Myocyte (in vitro differentiated cells): ENCODE results near the gene SHBG. TPM values are rescaled to one million over a fixed set of nuclear protein-coding genes. Genes with fewer than 3 reads are reported as not detected.
"Not testable (repeated sequence)": the region's sequence is repeated elsewhere in the genome, so short reads cannot be mapped to it uniquely, and the experiment has no call there.

Experiments used
- DNase-seq: peaks from one replicate; pipeline ENCODE4 v3.0.0-alpha.2; 2012; ENCODE audit warnings: low read depth
- polyA plus RNA-seq: library from polyadenylated mRNA; unstranded; fragments of >200 nt; gene quantifications from one replicate; pipeline ENCODE4 v1.2.1, GENCODE V29; 2012; ENCODE audit warnings: missing spikeins
- total RNA-seq: library from RNA; depleted of rRNA; stranded (reverse); fragments of >200 nt; gene quantifications from 2 replicates; pipeline ENCODE4 v1.2.3, GENCODE V29; 2014

SHBG gene
- 0.43 and 1.4 TPM in 2 replicates for total RNA-seq
- polyA plus RNA-seq: 2.0 TPM

DNA sequence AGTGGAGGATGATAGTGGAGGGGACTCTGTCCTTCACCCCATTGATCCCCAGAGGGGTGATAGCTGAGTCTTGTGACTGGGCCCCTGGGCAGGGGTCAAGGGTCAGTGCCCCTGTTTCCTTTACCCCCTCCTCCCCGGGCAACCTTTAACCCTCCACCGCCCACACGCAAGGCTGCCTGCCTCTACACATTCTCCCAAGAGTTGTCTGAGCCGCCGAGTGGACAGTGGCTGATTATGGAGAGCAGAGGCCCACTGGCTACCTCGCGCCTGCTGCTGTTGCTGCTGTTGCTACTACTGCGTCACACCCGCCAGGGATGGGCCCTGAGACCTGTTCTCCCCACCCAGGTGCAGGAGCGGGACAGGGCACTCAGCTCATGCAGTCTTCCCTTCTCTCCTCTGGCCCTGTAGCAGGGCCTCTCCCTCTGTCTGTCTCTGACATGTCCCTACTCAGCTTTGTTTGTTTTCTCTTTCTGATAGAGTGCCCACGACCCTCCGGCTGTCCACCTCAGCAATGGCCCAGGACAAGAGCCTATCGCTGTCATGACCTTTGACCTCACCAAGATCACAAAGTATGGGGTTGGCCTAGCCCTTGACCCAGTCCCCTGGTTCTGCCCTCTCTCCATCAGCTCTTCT, at the start of gene SHBG:
Gene SHBG (plus strand): TSS at position 197 of the 633 bp plus-strand sequence. CDS start 38 bp downstream, at position 235.
- DNase-seq: no peak

GRCh38 chr17:7580604-7581575, 49.0 kb upstream of the SHBG start:
- DNase-seq: no peak

GRCh38 chr17:7582396-7583252, 47.3 kb upstream of the SHBG start:
- DNase-seq: no peak

GRCh38 chr17:7583253-7584109, 46.5 kb upstream of the SHBG start, which contains the start of gene MPDU1:
Gene MPDU1 (plus strand): TSS chr17:7583852. CDS start chr17:7583863, 11 bp downstream.
- DNase-seq: peak; percentile 98

DNA sequence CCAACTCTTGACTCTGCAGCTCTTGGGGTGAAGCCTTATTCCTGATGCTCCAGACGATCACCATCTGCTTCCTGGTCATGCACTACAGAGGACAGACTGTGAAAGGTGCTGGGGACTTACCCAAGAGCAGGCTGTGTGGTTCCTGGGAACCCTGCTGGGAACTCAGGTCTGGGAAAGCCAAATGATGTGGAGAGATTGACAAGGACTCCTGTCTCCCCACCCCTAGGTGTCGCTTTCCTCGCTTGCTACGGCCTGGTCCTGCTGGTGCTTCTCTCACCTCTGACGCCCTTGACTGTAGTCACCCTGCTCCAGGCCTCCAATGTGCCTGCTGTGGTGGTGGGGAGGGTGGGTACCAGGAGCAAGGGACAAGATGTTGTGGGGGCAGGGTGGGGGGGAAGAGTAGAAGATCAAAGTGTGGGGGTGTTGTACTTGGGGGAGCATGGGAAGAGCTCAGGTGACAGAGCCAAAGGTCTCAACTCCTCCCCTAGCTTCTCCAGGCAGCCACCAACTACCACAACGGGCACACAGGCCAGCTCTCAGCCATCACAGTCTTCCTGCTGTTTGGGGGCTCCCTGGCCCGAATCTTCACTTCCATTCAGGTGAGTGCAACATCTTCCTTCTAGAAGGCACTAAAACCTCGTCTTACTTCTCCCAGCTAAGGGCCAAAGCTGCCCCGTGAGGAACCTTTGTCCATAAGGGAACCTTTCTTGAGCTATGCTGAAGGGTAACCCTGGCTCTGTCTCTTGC, 43.1 kb upstream of the SHBG start:
- DNase-seq: peak; percentile 80

GRCh38 chr17:7587420-7588151, 42.3 kb upstream of the SHBG start:
- peak; percentile 98 for DNase-seq

- no peak for DNase-seq
Observed at GRCh38 chr17:7588553-7589203, 41.3 kb upstream of the SHBG start.

DNA sequence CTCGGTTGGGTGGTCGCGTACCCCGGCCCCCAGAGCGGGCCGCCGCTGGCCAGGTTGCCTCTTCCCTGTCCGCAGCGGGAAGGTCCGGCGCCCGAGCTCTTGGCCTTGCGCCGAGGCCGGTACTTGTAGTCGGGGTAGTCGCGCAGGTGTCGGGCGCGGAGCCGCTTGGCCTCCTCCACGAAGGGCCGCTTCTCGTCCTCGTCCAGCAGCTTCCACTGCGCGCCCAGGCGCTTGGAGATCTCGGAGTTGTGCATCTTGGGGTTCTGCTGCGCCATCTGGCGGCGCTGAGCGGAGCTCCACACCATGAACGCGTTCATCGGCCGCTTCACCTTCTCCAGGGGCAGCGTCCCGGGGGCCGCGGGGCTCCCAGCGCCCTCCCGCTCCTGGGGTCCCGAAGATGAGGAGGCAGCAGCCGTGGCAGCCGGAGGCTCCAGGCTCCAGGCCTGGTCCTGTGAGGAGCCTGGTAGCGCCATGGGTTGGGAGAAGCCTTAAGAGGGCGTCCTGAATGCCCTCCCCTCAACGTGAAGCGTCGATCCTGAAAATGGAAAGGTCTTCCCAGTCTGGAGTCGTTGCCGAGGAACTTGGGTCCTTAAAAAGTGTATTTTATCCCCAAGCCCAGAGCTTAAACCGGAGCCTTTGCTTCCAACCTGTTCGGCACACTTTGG, 40.6 kb upstream of the SHBG start:
- DNase-seq: peak; percentile 89

- DNase-seq: peak; percentile 67
Observed at GRCh38 chr17:7589891-7590691, 39.8 kb upstream of the SHBG start, which contains the start of gene SOX15. Gene SOX15 (minus strand): TSS chr17:7590094. CDS start chr17:7589676, 418 bp downstream.

- peak; percentile 81 for DNase-seq
Observed at GRCh38 chr17:7590743-7591142, 39.2 kb upstream of the SHBG start.

DNA sequence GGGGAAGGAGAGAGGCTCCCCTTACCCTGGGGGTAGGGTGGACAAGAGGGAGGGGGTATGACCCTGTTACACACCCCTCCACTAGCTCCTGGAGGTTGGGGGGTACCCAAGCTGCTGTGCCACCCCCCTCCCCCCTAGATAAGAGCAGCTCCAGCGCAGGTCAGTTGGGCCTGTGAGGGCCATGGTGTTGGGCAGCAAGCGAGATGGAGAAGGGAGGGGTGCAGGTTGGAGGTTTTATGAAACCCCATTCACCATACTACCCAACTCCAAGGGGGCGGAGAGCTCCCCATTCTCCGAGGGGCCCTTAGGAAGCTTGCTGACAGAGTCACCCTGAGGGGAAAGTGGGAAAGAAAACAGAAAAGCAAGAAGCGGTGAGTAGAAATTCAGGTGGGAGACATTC, 38.3 kb upstream of the SHBG start:
- no peak for DNase-seq

DNA sequence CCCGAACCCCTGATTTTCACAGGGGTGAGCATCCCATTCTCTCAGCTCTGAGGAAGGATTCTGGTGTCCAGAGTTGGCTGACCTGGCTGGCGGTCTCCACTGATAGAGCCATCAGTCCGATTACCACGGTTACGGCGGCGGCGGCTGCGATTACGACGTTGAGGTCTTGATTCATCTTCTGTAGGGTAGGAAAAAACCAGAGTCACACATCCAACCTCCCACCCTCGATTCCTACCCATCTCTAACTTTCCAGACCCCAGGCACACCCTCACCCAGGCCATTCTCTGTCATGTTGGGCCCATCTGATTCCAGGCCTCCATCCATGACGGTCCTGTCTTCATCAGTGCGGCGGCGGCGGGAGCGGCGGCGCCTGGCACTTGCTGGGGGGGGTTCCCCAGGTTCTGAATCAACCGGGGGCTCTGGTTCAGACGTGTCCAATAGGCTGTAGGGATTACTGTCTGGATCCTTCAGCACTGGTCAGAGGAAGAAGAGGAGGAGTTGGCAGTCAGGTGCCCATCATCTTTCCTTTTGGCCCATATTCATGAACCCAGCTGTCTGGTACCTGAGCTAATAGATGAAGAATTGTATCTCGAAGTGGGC, 37.4 kb upstream of the SHBG start:
- no peak for DNase-seq

DNA sequence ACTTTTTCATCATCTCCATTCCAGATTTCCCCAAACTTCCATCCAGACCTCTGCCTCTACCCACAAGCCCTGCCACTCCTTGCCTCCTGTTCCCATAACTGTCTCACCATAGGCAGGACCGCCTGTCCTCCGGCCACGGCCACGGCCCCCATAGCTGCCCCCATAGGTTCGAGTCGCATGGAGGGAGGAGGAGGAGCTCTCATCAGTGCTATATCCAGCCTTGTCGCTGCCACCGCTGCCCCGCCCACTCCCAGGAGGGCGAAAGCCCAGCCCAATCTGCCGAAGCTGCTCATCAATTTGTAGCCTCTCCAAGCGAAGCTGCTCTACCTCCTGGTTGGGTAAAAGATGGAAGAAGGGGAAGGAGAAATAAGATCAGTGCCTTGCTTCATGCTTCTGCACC, 36.6 kb upstream of the SHBG start:
- DNase-seq: no peak

DNA sequence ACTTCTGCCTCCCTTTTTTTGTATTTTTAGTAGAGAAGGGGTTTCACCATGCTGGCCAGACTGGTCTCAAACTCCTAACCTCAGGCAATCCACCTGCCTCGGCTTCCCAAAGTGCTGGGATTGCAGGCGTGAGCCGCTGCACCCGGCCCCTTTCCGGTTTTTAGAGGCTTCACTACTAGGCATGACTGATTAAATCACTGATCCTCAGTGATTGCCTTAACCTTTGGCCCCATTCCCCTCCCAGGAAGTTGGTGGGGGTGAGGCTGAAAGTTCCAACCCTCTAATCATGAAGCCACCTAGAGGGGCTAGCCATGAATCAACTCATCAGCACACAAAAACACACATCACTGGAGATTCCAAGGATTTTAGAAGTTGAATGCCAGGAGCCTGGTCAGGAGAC, 32.4 kb upstream of the SHBG start:
- DNase-seq: not testable (repeated sequence)

DNA sequence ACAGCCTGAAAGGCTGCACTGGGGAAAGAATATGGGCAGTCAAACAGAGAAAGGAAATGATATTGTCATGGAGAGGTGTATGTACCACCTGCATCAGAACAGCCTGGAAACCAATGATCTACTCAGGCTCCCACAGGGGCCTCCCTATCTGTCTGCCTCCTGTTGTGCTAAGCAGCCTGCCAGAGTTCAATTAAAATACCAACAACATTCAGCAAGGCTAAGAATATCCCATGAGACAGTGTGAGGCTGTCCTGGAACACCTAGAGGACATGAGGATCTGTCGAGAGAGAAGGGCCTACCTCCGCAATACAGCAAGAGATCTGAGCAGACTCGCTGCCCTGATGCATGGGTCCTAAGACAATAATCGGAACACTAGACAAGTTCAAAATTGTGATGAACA, 23.7 kb upstream of the SHBG start:
- peak; percentile 51 for DNase-seq

DNA sequence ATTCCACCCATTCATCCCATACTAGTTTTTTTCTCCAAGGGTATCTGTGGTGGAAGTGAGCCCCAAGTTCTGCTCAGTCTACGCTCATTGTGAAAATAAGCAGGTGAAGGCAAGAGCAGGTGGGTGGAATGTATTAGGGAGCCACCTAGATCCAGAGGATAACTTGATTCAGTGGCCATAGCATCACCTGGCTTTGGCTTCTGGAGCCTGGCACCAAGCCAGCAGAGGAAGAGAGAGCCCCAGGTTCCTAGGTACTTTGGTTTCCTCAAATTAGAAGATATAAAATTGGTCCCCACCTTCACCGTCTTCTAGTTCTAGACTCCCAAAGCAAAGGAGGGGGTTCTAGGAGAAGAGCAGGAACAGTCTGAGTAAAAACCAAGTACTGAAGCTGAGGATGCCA, 19.3 kb upstream of the SHBG start:
- no peak for DNase-seq
